Psoas muscle (tissue), 8 donors: ENCODE results near the gene BLZF1. TPM values are rescaled to one million over a fixed set of nuclear protein-coding genes. Genes with fewer than 3 reads are reported as not detected.

ENCODE experiments used
- ATAC-seq, 4 donors: fragments of 200-7000 bp; cut with Tn5 transposase; one replicate each; pipeline ENCODE4 v1.9.1; 2020; ENCODE audit warnings: moderate library complexity in 3 of 4, mild to moderate bottlenecking in 2 of 4
- DNase-seq, 2 donors: peaks; one replicate each; pipeline ENCODE4 v3.0.0-alpha.2; 2020
- H3K27ac ChIP-seq: fragments of 200-600 bp; one replicate; pipeline ENCODE4 v1.8.0; 2022
- H3K27me3 ChIP-seq, 3 donors: fragments of 200-600 bp in 1 of 3; one replicate each; pipeline versions ENCODE4 v1.6.1 to v1.8.0; 2013 to 2022; ENCODE audit warnings: low read length in 2 of 3, mild to moderate bottlenecking in 2 of 3, moderate library complexity in 1 of 3; ENCODE audit not compliant: insufficient read depth in 3 of 3
- H3K36me3 ChIP-seq, 2 donors: fragments of 200-600 bp in 1 of 2; one replicate each; pipeline versions ENCODE4 v1.6.1 to v1.8.0; 2013 to 2022; ENCODE audit warnings: low read depth in 1 of 2, mild to moderate bottlenecking in 1 of 2, moderate library complexity in 1 of 2; ENCODE audit not compliant: insufficient read depth in 1 of 2
- H3K4me1 ChIP-seq: fragments of 200-600 bp; one replicate; pipeline ENCODE4 v1.8.0; 2022
- H3K4me3 ChIP-seq: fragments of 200-600 bp; one replicate; pipeline ENCODE4 v1.8.0; 2022; ENCODE audit warnings: mild to moderate bottlenecking
- H3K9me3 ChIP-seq: fragments of 200-600 bp; one replicate; pipeline ENCODE4 v1.8.0; 2022
- CTCF ChIP-seq: fragments of 200-600 bp; IDR thresholded peaks from one replicate; pipeline ENCODE4 v1.8.0; 2022; ENCODE audit warnings: antibody characterized with exemption
- WGBS, 3 donors: extraction: QIAGEN DNeasy Blood & Tissue Kit; methylation state at CpG; one replicate each; pipeline versions ENCODE4 v1.1.6 to v1.1.7; 2013; 5-methylcytosine and 5-hydroxymethylcytosine counted together
- intact Hi-C, 2 donors: fragments of 100-400 bp; cut with DNase I; formaldehyde crosslinking; loops; one replicate each; pipeline versions ENCODE4 v1.11.0 to v1.14.2; 2022
- polyA plus RNA-seq, 3 donors: library from polyadenylated mRNA; stranded (reverse); fragments of 200-250 nt; gene quantifications; one replicate each; pipeline ENCODE4 v1.2.3, GENCODE V29; 2013
- total RNA-seq, 4 donors: library from RNA; stranded (reverse); fragmentation: NEBNext Ultra II Directional in 2 of 4; extraction: Animal tissue kit (Norgen Biotek cat#: 25700) in 2 of 4; gene quantifications; one replicate each; pipeline versions ENCODE4 v1.2.1 to v1.2.4, GENCODE V29; 2021 to 2023
- donor health status: healthy with polysubstance abuse.
- donor health status: DM: no; HTN: no; CAD: no; lungs with moderate emphysema.
- donor health status: Bipolar disorder and iron deficiency.
- donor health status: healthy.
- donor health status: DM: yes; HTN: yes; CAD: no.
- donor health status: DM: no; HTN: no; CAD: no.
- donor health status: DM: no; HTN: no; CAD: no.
- donor health status: DM: yes; HTN: yes; CAD: no.

BLZF1 gene
- total and polyA plus RNA-seq, 7 donors = 10.0 to 23.9 (median 14.6) TPM

GRCh38 chr1:169427081-169427641 is 59.2 kb downstream of the BLZF1 start, which contains the start of gene CCDC181:
Gene CCDC181, minus strand, starts transcription at chr1:169427474. Its CDS starts 2,547 bp downstream, at chr1:169424927.
- no peak for TF ChIP-seq CTCF
- Histone ChIP-seq H3K27ac (no peak within 1 kb of the TSS), H3K4me1 (no peaks in the 10 kb centered on the region), H3K9me3 (peaks cover 2% of the 10 kb centered on the region), H3K36me3 (no peaks in the 10 kb centered on the region), H3K4me3 (peak within 1 kb of the TSS; percentile 60), H3K27me3 (peaks cover 0 to 28% (median 3%) of the 10 kb centered on the region in 3 donors)
- peak in 3 of 4 donors; percentile 42 to 69 (median 46) for ATAC-seq
- DNase-seq = peak; percentile 29 to 62
- 1% methylated on average over 29 of the region's 29 CpGs for WGBS, 3 donors
- intact Hi-C loops = no loop called here

Other genes starting within 250 kb of the BLZF1 start
- 1 to 10 TPM; 3.9 to 6.4 (median 4.4) TPM for gene NME7, start 398 bp upstream of the BLZF1 start, total RNA-seq
- 10 to 100 TPM in 1 of 3 donors, 1 to 10 TPM in 2; 4.8 to 14.1 (median 7.9) TPM for gene NME7, start 398 bp upstream of the BLZF1 start, polyA plus RNA-seq
- under 1 TPM; 0.17 to 0.87 (median 0.47) TPM for gene CCDC181, start 59.3 kb downstream of the BLZF1 start, total RNA-seq
- gene CCDC181, start 59.3 kb downstream of the BLZF1 start, polyA plus RNA-seq = 1 to 10 TPM in 1 of 3 donors, under 1 TPM in 2; 0.13 to 2.9 (median 0.25) TPM
- gene SLC19A2, start 117.7 kb downstream of the BLZF1 start, total RNA-seq = 100 to 1,000 TPM in 2 of 4 donors, 10 to 100 TPM in 2; 23.6 to 151 (median 83.3) TPM
- gene SLC19A2, start 117.7 kb downstream of the BLZF1 start, polyA plus RNA-seq = 100 to 1,000 TPM in 2 of 3 donors, 10 to 100 TPM in 1; 75.0 to 150 (median 139) TPM
- under 1 TPM in 3 of 4 donors, not detected in 1; 0.07 to 0.22 (median 0.08) TPM for gene F5, start 218.3 kb downstream of the BLZF1 start, total RNA-seq
- under 1 TPM in 2 of 3 donors, not detected in 1; 0.01 to 0.08 TPM for gene F5, start 218.3 kb downstream of the BLZF1 start, polyA plus RNA-seq